Measurements from ENCODE around the gene FEN1.

- no peak for TF ChIP-seq CTCF (CRISPR knock-in tag; IDR thresholded peaks at IDR 0.05)
- TF ChIP-seq ZNF138 (CRISPR knock-in tag; IDR thresholded peaks at IDR 0.05; ENCODE audit: low read depth), result no peak
These were observed 1.1 kb downstream of the FEN1 start for GRCh38 chr11:61793829-61794204.
